ENCODE results near the gene DUSP15. TPM values are rescaled to one million over a fixed set of nuclear protein-coding genes. Genes with fewer than 3 reads are reported as not detected.

DUSP15 gene
- total RNA-seq, 1 donor from 2014 or later = 49.5 TPM

GRCh38 chr20:31844737-31845299 is 25.5 kb downstream of the DUSP15 start:
- ATAC-seq (no peak), DNase-seq (ENCODE audit: low spot score) (no peak)
- intact Hi-C loops (cut with DNase I) = no loop called here

- no peak for DNase-seq (ENCODE audit: low spot score)
- ATAC-seq = no peak
- intact Hi-C loops (cut with DNase I) = no loop called here
Measured at GRCh38 chr20:31843881-31844280, 26.4 kb downstream of the DUSP15 start.

- no peak for DNase-seq (ENCODE audit: low spot score)
- ATAC-seq = no peak
- intact Hi-C loops (cut with DNase I) = no loop called here
Measured at GRCh38 chr20:31843288-31843687, 27.0 kb downstream of the DUSP15 start.

DNA sequence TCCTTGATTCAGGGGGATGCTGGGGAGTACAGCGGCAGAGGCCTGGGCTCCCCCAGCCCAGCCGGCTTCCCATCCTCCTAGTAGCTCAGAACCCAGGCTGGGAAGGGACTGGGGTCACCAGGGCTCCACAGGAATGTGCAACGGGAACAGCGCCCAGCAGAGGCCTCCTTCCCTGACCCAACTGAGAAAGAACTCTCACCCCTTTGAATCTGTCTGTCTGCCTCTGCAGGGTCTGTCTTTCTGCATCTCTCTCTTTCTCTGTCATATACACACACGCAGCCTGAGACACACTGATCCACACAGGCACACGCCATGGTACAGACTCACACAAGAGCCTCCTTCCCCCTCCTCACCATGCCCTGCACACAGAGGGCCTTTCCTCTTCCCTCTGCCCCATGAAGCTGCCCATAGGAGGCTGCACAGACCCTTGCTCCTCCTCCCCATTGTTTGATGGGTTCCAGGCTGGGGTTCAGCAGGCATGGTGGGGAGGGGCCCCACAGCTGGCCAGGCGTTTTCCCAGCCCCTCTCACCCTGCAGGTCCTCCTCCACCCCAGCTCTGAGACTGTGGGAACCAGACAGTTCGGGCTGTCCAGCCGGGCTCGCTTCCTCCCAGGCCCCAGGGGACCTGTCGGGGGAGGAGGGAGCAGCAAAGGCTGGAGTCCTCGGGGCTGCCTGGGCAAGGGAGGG is 27.7 kb downstream of the DUSP15 start:
- intact Hi-C loops (cut with DNase I) = no loop called here
- ATAC-seq (peak; percentile 72), DNase-seq (ENCODE audit: low spot score) (peak; percentile 73)

DNA sequence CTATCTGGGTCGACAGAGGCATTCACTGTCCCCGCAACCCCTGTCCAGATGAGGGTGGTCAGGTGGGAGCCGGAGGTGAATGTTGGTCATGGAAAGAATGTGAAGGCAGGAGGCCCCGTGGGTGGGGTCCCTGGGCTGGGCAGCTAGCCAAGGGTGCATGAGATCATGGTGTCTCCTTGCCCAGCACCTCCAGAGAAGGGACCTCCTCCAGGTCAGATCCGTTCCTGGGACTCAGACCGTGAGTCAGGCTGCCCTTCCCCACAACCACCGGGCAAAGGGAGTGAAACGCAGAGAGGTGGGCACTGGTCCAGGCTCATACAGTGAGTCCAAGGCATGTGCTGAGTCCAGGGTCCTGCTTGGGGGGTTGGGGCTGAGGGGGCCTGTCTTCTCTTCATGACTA is 28.4 kb downstream of the DUSP15 start:
- peak; percentile 7 for ATAC-seq
- intact Hi-C loops (cut with DNase I) = no loop called here
- DNase-seq (ENCODE audit: low spot score) = peak; percentile 74

- DNase-seq (ENCODE audit: low spot score) (no peak), ATAC-seq (no peak)
- intact Hi-C loops (cut with DNase I) = no loop called here
Measured at GRCh38 chr20:31840906-31841816, 29.2 kb downstream of the DUSP15 start.

DNA sequence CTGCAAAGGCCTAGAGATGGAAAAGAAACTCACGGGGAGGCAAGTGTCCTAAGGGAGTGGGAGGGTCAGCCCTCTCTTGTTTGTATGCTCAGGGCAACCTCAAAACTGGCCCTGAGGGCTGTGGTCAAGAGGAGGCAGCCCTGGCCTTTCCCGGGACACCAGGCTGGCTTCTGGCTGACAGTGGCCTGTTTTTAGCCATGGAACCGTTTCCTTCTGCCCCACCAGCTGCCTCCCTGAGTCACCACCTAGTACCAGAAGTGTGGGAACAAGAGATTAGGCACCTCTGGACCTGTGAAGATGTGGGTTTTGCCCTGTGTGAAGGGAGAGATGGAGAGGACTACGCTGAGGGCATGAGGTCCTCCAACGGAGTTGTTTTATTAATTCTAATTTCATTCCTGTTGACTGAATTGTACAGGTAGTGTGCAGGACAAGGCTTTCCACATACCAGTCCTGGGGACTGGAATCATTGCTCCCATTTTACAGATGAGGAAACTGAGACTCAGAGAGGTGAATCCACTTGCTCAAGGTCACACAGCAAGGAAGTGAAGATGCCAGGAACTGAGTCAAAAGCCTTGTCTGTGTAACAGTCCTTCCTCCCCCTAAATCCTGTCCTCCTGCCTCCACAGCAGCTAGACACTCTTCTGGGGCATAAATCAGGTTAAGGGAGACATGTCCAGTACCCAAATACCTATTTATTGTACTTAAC is 30.4 kb downstream of the DUSP15 start:
- intact Hi-C loops (cut with DNase I) = no loop called here
- no peak for DNase-seq (ENCODE audit: low spot score)
- ATAC-seq = no peak

DNA sequence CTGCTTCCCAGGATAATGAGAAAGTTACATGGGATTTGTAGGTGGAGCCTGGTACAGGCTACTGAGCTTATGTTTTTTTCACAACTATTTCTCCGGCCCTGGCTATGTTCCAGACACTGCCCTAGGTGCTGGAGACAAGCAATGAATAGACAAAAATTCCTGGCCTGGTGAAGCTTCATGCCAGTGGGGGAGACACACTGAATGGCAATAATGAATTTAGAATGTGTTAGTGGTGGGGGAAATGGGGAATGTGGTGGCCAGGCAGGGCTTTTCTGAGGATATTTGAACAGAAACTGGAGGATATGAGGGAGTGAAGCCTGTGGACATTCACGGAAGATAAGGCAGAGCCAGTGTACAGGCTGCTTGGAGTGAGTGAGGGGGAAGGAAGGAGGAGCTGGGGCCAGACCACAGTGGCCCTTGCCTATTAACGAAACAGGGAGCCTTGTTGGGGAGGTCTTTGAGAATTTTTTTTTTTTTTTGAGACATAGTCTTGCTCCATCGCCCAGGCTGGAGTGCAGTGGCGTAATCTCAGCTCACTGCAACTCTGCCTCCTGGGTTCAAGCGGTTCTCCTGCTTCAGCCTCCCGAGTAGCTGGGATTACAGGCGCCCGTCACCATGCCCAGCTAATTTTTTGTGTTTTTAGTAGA is 31.6 kb downstream of the DUSP15 start:
- DNase-seq (ENCODE audit: low spot score) (no peak), ATAC-seq (no peak)
- intact Hi-C loops (cut with DNase I) = no loop called here

GRCh38 chr20:31837896-31838397 is 32.4 kb downstream of the DUSP15 start:
- ATAC-seq (no peak), DNase-seq (ENCODE audit: low spot score) (no peak)
- intact Hi-C loops (cut with DNase I) = no loop called here

GRCh38 chr20:31836853-31837608 is 33.3 kb downstream of the DUSP15 start:
- no peak for DNase-seq (ENCODE audit: low spot score)
- intact Hi-C loops (cut with DNase I) = no loop called here

GRCh38 chr20:31835977-31836852 is 34.1 kb downstream of the DUSP15 start:
- intact Hi-C loops (cut with DNase I) = no loop called here
- DNase-seq (ENCODE audit: low spot score) (peak; percentile 90), ATAC-seq (peak; percentile 89)

More at GRCh38 chr20:31836853-31837608, 33.3 kb downstream of the DUSP15 start:
- ATAC-seq = no peak

- no peak for ATAC-seq
- intact Hi-C loops (cut with DNase I) = no loop called here
- no peak for DNase-seq (ENCODE audit: low spot score)
Measured at GRCh38 chr20:31835554-31835953, 34.8 kb downstream of the DUSP15 start.

DNA sequence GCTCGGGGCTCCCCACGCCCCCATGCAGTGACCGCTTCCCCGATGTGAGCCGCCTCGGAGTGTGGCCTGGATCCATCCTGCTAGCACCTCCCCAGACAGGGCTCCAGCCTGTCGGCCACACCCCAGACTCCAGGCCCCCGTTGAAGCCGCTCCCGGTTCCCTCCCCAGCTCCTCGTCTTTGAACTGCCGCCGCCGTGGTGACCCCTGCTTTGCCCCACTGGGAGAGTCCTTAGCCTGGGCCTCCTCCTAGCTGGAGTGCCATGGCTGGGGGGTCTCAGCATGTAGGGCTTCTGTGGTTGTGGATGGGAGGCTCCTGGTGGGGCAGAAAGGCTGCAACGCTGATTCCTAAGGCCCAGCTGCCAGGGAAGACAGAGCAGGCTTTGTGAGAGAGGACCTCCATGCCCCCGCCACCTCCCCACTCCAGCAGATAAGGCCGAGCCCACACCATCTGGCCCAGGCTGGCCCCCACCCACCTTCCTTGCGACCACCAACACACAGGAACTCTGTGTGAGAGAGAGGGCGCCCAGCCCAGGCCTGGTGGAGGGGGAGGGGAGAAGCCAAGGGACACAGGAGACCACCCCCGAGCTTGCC is 36.3 kb downstream of the DUSP15 start:
- ATAC-seq (peak; percentile 48), DNase-seq (ENCODE audit: low spot score) (no peak)
- intact Hi-C loops (cut with DNase I) = no loop called here

DNA sequence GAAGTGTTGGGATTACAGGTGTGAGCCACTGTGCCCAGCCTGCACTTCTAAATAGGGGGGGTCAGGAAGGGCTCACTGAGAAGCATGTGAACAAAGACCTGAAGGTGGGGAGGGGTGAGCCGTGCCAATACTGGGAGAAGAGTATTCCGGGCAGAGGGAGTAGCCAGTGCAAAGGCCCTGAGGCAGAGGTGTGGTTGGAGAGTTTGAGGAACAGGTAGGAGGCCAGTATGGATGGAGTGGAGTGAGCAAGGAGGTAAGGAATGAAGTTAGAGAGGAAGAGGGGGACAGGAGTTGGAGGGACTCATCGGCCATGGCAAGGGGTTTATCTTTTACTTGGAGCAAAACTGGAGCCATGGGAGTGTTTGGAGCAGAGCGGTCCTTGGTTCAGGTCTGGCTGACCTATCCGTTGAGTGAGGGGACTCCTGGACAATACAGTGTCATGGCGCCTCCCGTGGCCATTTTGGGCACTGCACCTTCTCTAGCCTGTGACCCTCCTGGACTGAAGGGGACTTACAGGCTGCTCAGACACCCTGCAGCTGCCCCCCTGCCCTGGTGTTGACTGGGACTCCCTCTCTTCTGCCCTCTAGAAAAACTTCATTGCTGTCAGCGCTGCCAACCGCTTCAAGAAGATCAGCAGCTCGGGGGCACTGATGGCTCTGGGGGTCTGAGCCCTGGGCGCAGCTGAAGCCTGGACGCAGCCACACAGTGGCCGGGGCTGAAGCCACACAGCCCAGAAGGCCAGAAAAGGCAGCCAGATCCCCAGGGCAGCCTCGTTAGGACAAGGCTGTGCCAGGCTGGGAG is 37.0 kb downstream of the DUSP15 start:
- ATAC-seq (peak; percentile 47), DNase-seq (ENCODE audit: low spot score) (peak; percentile 84)
- intact Hi-C loops (cut with DNase I) = no loop called here

DNA sequence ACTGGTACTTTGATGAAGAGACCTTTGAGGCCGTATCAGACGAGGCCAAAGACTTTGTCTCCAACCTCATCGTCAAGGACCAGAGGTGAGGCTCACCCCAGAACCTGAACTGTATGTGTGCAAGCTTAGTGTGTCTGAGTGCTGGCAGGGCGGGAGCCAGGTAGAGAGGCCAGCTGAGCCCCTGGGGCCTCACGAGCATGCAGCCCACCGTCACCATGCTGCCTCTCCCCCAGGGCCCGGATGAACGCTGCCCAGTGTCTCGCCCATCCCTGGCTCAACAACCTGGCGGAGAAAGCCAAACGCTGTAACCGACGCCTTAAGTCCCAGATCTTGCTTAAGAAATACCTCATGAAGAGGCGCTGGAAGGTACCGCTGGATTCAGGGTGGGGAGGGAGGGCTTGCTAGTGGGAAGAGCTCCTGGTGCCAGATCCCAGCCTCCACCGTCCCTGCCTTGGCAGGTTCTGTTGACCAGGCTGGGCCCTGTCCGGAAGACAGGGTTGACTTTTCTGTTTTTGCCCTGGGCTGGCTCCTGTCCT is 38.5 kb downstream of the DUSP15 start:
- ATAC-seq (no peak), DNase-seq (ENCODE audit: low spot score) (no peak)
- intact Hi-C loops (cut with DNase I) = no loop called here

GRCh38 chr20:31831211-31831610 is 39.1 kb downstream of the DUSP15 start:
- DNase-seq (ENCODE audit: low spot score) = no peak
- intact Hi-C loops (cut with DNase I) = no loop called here

More at GRCh38 chr20:31831211-31831610, 39.1 kb downstream of the DUSP15 start:
- no peak for ATAC-seq
